Measurements from ENCODE around the gene TICRR. TPM values are rescaled to one million over a fixed set of nuclear protein-coding genes. Genes with fewer than 3 reads are reported as not detected.

TICRR gene
- total RNA-seq, 1 experiment from 2014 or later = 20.5 TPM

- Histone ChIP-seq H3K4me3 (ENCODE audit: low read depth in 2 of 2, low read length in 2 of 2) (no peak overlapping the region), H3K27ac (ENCODE audit: low read length) (no peak overlapping the region), H3K4me1 (ENCODE audit: control insufficient read depth, insufficient read depth, low read length) (no peaks in the 10 kb centered on the region), H3K9me3 (ENCODE audit: control insufficient read depth, insufficient read depth, low read depth, low read length) (no peaks in the 10 kb centered on the region), H3K36me3 (ENCODE audit: control insufficient read depth, insufficient read depth, low read length) (no peaks in the 10 kb centered on the region), H3K27me3 (ENCODE audit: control insufficient read depth, insufficient read depth, low read length) (no peaks in the 10 kb centered on the region)
- BruUV-seq (replicated peaks) = no TSS peak
- in situ Hi-C loops (cut with HindIII; ENCODE audit: low pct_unique_long_range_greater_than_20kb, low sequenced_read_pairs) = no loop called here
- ChIA-PET CTCF (interaction anchor here (0.7 kb wide), 1 partner anchor 426 kb away, joined by 4 read pairs; no protein-coding TSS in a partner anchor), POLR2A (interaction anchor here (0.6 kb wide), 1 partner anchor 55 kb away, joined by 3 read pairs; no protein-coding TSS in a partner anchor)
- no peak for DNase-seq (ENCODE audit: low read depth, low spot score)
- ATAC-seq = no peak
- TF ChIP-seq SIN3A (IDR thresholded peaks at IDR 0.05; ENCODE audit: borderline replicate concordance, insufficient read depth, low read depth, low read length) = no peak
- TF ChIP-seq TCF7L2 (IDR thresholded peaks at IDR 0.05; ENCODE audit: low read depth, low read length) = no peak
- TF ChIP-seq POLR2AphosphoS5 (IDR thresholded peaks at IDR 0.05; ENCODE audit: low read depth, low read length) = no peak
- no peak for TF ChIP-seq REST (IDR thresholded peaks at IDR 0.05; ENCODE audit: insufficient read depth in 1 of 2, low read depth in 2 of 2, low read length in 1 of 2)
- TF ChIP-seq CTCF (IDR thresholded peaks at IDR 0.05) = no peak
- intact Hi-C loops (cut with micrococcal nuclease; ENCODE audit: unreplicated experiment) = no loop called here
Observed at GRCh38 chr15:89569090-89569745, 6.1 kb upstream of the TICRR start.

GRCh38 chr15:89575656-89576416 lies 567 bp downstream of the TICRR start:
- ATAC-seq = peak; percentile 47
- peaks cover 12% of the 10 kb centered on the region for H3K4me1 ChIP-seq (ENCODE audit: control insufficient read depth, insufficient read depth, low read length)
- DNase-seq (ENCODE audit: low read depth, low spot score) = no peak
- intact Hi-C loops (cut with micrococcal nuclease; ENCODE audit: unreplicated experiment) = no loop called here
- in situ Hi-C loops (cut with HindIII; ENCODE audit: low pct_unique_long_range_greater_than_20kb, low sequenced_read_pairs) = no loop called here
- H3K27ac ChIP-seq (ENCODE audit: low read length) = peak overlapping the region; percentile 86
- POLR2A ChIA-PET = interaction anchor here (0.6 to 0.9 kb wide), 6 partner anchors 26 to 594 kb away, joined by 3 to 10 read pairs (median 4); no protein-coding TSS in a partner anchor
- TSS peak; percentile 86 for BruUV-seq (replicated peaks)
- no peaks in the 10 kb centered on the region; the same call in none of the 2 replicates for H3K36me3 ChIP-seq (ENCODE audit: control insufficient read depth, insufficient read depth, low read length)
- no peaks in the 10 kb centered on the region for H3K27me3 ChIP-seq (ENCODE audit: control insufficient read depth, insufficient read depth, low read length)
- no peaks in the 10 kb centered on the region for H3K9me3 ChIP-seq (ENCODE audit: control insufficient read depth, insufficient read depth, low read depth, low read length)
- TF ChIP-seq SIN3A (IDR thresholded peaks at IDR 0.05; ENCODE audit: borderline replicate concordance, insufficient read depth, low read depth, low read length) (peak; percentile 79; the same call in 1 of the 2 replicates), TCF7L2 (IDR thresholded peaks at IDR 0.05; ENCODE audit: low read depth, low read length) (no peak)
- CTCF ChIA-PET = interaction anchor here (0.6 to 0.7 kb wide), 2 partner anchors 164 to 253 kb away, joined by 3 to 4 read pairs; no protein-coding TSS in a partner anchor
- peak overlapping the region; percentile 73 to 76 for H3K4me3 ChIP-seq (ENCODE audit: low read depth in 2 of 2, low read length in 2 of 2)
